ENCODE results near the gene ABAT. TPM values are rescaled to one million over a fixed set of nuclear protein-coding genes. Genes with fewer than 3 reads are reported as not detected.

ABAT gene
- total RNA-seq, 2 experiments from 2014 or later: 4.1 to 4.4 TPM

DNA sequence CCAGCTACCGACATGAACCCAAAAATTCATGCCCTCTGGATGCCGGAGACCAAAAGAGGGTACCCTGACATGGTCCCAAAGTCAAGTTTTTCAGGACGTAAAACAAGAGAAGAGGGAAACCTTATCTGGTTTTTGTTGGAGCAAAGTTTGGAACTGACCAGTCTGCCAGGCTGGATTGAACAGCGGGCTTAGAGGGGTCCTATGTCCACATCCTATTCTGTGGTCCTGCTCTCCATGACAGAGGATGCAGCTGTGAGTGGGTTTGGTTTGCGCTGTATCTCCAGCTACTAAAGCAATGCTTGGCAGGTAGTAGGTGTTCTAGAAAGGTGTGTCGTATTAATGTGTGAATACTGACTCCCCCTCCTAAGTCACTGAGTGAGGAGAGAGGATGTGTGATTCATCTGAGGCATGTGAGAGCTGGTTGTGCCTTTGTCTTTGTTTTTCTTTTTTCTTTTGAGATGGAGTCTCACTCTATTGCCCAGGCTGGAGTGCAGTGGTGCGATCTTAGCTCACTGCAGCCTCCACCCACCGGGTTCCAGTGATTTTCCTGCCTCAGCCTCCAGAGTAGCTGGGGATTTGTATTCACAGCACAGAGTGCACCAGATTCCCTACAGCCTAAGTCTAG, 154.2 kb downstream of the ABAT start:
- Histone ChIP-seq H3K4me3 (ENCODE audit: low read length) (no peak overlapping the region), H3K9me3 (ENCODE audit: control insufficient read depth in 1 of 2, insufficient read depth in 1 of 2, low read length in 2 of 2) (no peaks in the 10 kb centered on the region), H3K27me3 (ENCODE audit: control insufficient read depth in 1 of 2, insufficient read depth in 2 of 2, low read length in 2 of 2) (no peaks in the 10 kb centered on the region), H3K4me1 (ENCODE audit: insufficient read depth, low read length) (peaks cover 8% of the 10 kb centered on the region), H3K36me3 (ENCODE audit: insufficient read depth, low read length) (peaks cover 36% of the 10 kb centered on the region), H3K27ac (ENCODE audit: low read depth in 1 of 2, low read length in 2 of 2) (no peak overlapping the region)
- Mint-ChIP-seq H3K27ac (no peak overlapping the region), H3K36me3 (ENCODE audit: low read depth) (peaks cover 38% of the 10 kb centered on the region), H3K27me3 (no peaks in the 10 kb centered on the region), H3K9me3 (no peaks in the 10 kb centered on the region), H3K4me1 (ENCODE audit: low read depth) (peaks cover 12% of the 10 kb centered on the region), H3K4me3 (no peak overlapping the region)
- DNase-seq (no peak), ATAC-seq (ENCODE audit: poor library complexity) (no peak)
- intact Hi-C loops (cut with DNase I, micrococcal nuclease): no loop called here
- CTCF ChIA-PET: no interaction called here
- POLR2A ChIA-PET: no interaction called here
- TF ChIP-seq, protein P1, sequence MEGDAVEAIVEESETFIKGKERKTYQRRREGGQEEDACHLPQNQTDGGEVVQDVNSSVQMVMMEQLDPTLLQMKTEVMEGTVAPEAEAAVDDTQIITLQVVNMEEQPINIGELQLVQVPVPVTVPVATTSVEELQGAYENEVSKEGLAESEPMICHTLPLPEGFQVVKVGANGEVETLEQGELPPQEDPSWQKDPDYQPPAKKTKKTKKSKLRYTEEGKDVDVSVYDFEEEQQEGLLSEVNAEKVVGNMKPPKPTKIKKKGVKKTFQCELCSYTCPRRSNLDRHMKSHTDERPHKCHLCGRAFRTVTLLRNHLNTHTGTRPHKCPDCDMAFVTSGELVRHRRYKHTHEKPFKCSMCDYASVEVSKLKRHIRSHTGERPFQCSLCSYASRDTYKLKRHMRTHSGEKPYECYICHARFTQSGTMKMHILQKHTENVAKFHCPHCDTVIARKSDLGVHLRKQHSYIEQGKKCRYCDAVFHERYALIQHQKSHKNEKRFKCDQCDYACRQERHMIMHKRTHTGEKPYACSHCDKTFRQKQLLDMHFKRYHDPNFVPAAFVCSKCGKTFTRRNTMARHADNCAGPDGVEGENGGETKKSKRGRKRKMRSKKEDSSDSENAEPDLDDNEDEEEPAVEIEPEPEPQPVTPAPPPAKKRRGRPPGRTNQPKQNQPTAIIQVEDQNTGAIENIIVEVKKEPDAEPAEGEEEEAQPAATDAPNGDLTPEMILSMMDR (IDR thresholded peaks at IDR 0.05): no peak

DNA sequence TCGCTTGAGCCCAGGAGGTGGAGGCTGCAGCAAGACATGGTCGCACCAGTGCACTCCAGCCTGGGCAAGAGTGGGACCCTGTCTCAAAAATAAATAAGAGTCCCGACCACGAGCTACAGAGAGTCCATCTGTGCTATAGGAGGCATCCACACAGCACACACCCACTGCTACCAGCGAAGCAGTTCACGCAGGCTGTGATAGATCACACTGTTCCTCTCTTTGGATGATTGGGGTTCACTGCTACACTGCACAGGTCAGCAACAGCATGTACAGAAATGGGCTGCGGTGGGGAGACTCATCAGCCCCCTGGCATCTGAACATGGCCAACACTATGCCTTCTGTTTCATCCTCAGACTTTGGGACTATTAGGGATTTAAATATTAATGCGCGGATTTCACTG, 157.0 kb downstream of the ABAT start:
- TF ChIP-seq, protein P1 (IDR thresholded peaks at IDR 0.05): no peak
- Mint-ChIP-seq H3K27ac (no peak overlapping the region), H3K9me3 (no peaks in the 10 kb centered on the region), H3K27me3 (no peaks in the 10 kb centered on the region), H3K36me3 (ENCODE audit: low read depth) (peaks cover 27% of the 10 kb centered on the region), H3K4me1 (ENCODE audit: low read depth) (peaks cover 15% of the 10 kb centered on the region), H3K4me3 (no peak overlapping the region)
- H3K9me3 ChIP-seq (ENCODE audit: control insufficient read depth in 1 of 2, insufficient read depth in 1 of 2, low read length in 2 of 2): no peaks in the 10 kb centered on the region
- H3K4me3 ChIP-seq (ENCODE audit: low read length): no peak overlapping the region
- ChIA-PET POLR2A (interaction anchor here (0.6 kb wide), 1 partner anchor 10 kb away, joined by 3 read pairs; no protein-coding TSS in a partner anchor), CTCF (no interaction called here)
- peaks cover 32% of the 10 kb centered on the region for H3K36me3 ChIP-seq (ENCODE audit: insufficient read depth, low read length)
- H3K4me1 ChIP-seq (ENCODE audit: insufficient read depth, low read length): peaks cover 8% of the 10 kb centered on the region
- DNase-seq: no peak
- no peaks in the 10 kb centered on the region for H3K27me3 ChIP-seq (ENCODE audit: control insufficient read depth in 1 of 2, insufficient read depth in 2 of 2, low read length in 2 of 2)
- intact Hi-C loops (cut with DNase I, micrococcal nuclease): no loop called here
- ATAC-seq (ENCODE audit: poor library complexity): no peak
- no peak overlapping the region for H3K27ac ChIP-seq (ENCODE audit: low read depth in 1 of 2, low read length in 2 of 2)

DNA sequence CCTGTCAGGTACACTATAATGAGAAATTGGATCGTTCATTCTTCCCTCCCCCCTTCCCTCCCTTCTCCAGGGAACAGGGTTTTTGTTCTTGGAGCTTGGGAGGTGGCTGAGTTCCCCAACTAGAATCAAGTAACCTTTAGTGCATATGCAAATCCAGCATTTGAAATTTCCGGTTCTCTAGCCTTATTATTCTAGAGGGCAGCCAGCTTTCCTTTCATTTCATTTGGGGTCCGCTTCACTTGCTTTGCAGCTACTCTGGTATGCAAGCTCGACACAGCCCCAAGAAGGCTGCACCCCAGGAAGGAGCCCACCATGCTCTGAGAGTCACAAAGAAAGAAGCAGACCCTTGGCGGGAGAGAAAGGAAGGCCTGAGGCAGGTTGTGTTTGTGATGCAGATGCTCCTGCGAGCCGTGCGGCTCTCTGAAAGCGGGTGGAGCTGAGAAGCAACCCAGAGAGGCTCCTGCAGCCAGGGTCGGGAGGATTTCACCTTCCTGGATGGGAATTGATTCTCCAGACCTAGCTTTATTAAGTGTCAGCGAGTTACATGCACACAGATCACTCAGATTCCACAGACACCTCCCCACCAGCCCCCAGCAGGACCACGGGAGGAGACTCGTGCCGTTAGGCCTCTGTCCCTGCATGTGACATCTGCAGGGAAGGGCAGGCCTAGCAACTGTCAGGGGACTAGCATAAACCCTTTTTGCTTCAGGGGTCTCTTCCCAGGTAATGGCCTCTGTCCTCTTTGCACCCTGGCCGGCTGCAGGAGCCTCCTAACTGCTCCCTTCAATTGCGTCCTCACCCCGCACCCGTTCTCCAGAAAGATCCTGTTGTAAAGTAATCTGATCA, 157.7 kb downstream of the ABAT start:
- H3K4me3 Mint-ChIP-seq: no peak overlapping the region
- peaks cover 15% of the 10 kb centered on the region for H3K4me1 Mint-ChIP-seq (ENCODE audit: low read depth)
- POLR2A ChIA-PET: interaction anchor here (0.6 kb wide), 1 partner anchor 10 kb away, joined by 3 read pairs; no protein-coding TSS in a partner anchor
- H3K4me3 ChIP-seq (ENCODE audit: low read length): no peak overlapping the region
- H3K36me3 Mint-ChIP-seq (ENCODE audit: low read depth): peaks cover 27% of the 10 kb centered on the region
- CTCF ChIA-PET: no interaction called here
- no peaks in the 10 kb centered on the region for H3K27me3 Mint-ChIP-seq
- H3K36me3 ChIP-seq (ENCODE audit: insufficient read depth, low read length): peaks cover 32% of the 10 kb centered on the region
- DNase-seq (no peak), ATAC-seq (ENCODE audit: poor library complexity) (no peak)
- intact Hi-C loops (cut with DNase I, micrococcal nuclease): no loop called here
- no peaks in the 10 kb centered on the region for H3K27me3 ChIP-seq (ENCODE audit: control insufficient read depth in 1 of 2, insufficient read depth in 2 of 2, low read length in 2 of 2)
- no peak overlapping the region for H3K27ac ChIP-seq (ENCODE audit: low read depth in 1 of 2, low read length in 2 of 2)
- H3K9me3 ChIP-seq (ENCODE audit: control insufficient read depth in 1 of 2, insufficient read depth in 1 of 2, low read length in 2 of 2): no peaks in the 10 kb centered on the region
- H3K4me1 ChIP-seq (ENCODE audit: insufficient read depth, low read length): peaks cover 8% of the 10 kb centered on the region
- H3K27ac Mint-ChIP-seq: no peak overlapping the region
- TF ChIP-seq, protein P1 (IDR thresholded peaks at IDR 0.05): no peak
- no peaks in the 10 kb centered on the region for H3K9me3 Mint-ChIP-seq
